GM12892 (cell line): ENCODE data around the gene DENND5B.
"Not testable (repeated sequence)": the region's sequence is repeated elsewhere in the genome, so short reads cannot be mapped to it uniquely, and the experiment has no call there.

Source experiments
- DNase-seq: peaks from one replicate; pipeline ENCODE4 v3.0.0; 2011; ENCODE audit not compliant: insufficient read length
- FAIRE-seq: peaks from 2 replicates; lab custom pipeline; 2011; peaks lifted over from hg19 to GRCh38; lab: Jason Lieb, UNC
- POLR2A ChIP-seq: IDR thresholded peaks from 2 replicates; pipeline ENCODE4 v1.6.1; 2011; ENCODE audit warnings: low read depth, low read length, control low read depth
- POLR2AphosphoS5 ChIP-seq: IDR thresholded peaks from 2 replicates; pipeline ENCODE4 v1.6.1; 2011; ENCODE audit warnings: low read depth, low read length, control low read depth
- TAF1 ChIP-seq: IDR thresholded peaks from 2 replicates; pipeline ENCODE4 v1.6.1; 2011; ENCODE audit warnings: low read depth, mild to moderate bottlenecking, control low read depth, low read length, borderline replicate concordance

Gene DENND5B

GRCh38 chr12:31618228-31619025 lies 27.5 kb upstream of the DENND5B start:
- no peak for DNase-seq
- FAIRE-seq, result no peak
- TF ChIP-seq POLR2A, result no peak
- TF ChIP-seq POLR2AphosphoS5, result no peak
- no peak for TF ChIP-seq TAF1

GRCh38 chr12:31612819-31613218 lies 21.9 kb upstream of the DENND5B start:
- no peak for DNase-seq
- FAIRE-seq, result no peak
- no peak for TF ChIP-seq TAF1
- TF ChIP-seq POLR2A, result no peak
- no peak for TF ChIP-seq POLR2AphosphoS5

GRCh38 chr12:31608299-31608698 lies 17.4 kb upstream of the DENND5B start:
- FAIRE-seq, result peak; percentile 77
- not testable (repeated sequence) for DNase-seq

GRCh38 chr12:31605531-31605930 lies 14.6 kb upstream of the DENND5B start:
- TF ChIP-seq POLR2AphosphoS5, result no peak
- no peak for TF ChIP-seq POLR2A
- TF ChIP-seq TAF1, result no peak
- no peak for FAIRE-seq
- no peak for DNase-seq

- DNase-seq (no peak), FAIRE-seq (peak; percentile 92)
- no peak for TF ChIP-seq TAF1
- TF ChIP-seq POLR2A, result no peak
- TF ChIP-seq POLR2AphosphoS5, result no peak
Observed at GRCh38 chr12:31603546-31604009, 12.6 kb upstream of the DENND5B start.

- FAIRE-seq, result no peak
- TF ChIP-seq POLR2A, result no peak
- TF ChIP-seq TAF1, result no peak
- no peak for TF ChIP-seq POLR2AphosphoS5
- no peak for DNase-seq
Observed at GRCh38 chr12:31600750-31601149, 9.8 kb upstream of the DENND5B start.

GRCh38 chr12:31600252-31600651 lies 9.3 kb upstream of the DENND5B start:
- DNase-seq (no peak), FAIRE-seq (no peak)
- TF ChIP-seq POLR2AphosphoS5 (no peak), TAF1 (no peak), POLR2A (no peak)

- DNase-seq (no peak), FAIRE-seq (peak; percentile 71)
- no peak for TF ChIP-seq POLR2AphosphoS5
- no peak for TF ChIP-seq TAF1
- TF ChIP-seq POLR2A, result no peak
Observed at GRCh38 chr12:31599053-31599452, 8.1 kb upstream of the DENND5B start.

GRCh38 chr12:31597066-31597465 lies 6.1 kb upstream of the DENND5B start:
- FAIRE-seq (no peak), DNase-seq (no peak)
- no peak for TF ChIP-seq TAF1
- no peak for TF ChIP-seq POLR2AphosphoS5
- no peak for TF ChIP-seq POLR2A

GRCh38 chr12:31594681-31595080 lies 3.7 kb upstream of the DENND5B start:
- no peak for FAIRE-seq
- DNase-seq, result no peak
- no peak for TF ChIP-seq TAF1
- TF ChIP-seq POLR2A, result no peak
- TF ChIP-seq POLR2AphosphoS5, result no peak

- TF ChIP-seq POLR2A (no peak), TAF1 (no peak), POLR2AphosphoS5 (no peak)
- peak; percentile 78 for FAIRE-seq
- DNase-seq, result no peak
Observed at GRCh38 chr12:31591380-31591901, 505 bp upstream of the DENND5B start.

- peak; percentile 24 for FAIRE-seq
- DNase-seq, result peak; percentile 40
- TF ChIP-seq POLR2A (peak; percentile 54; the same call in 1 of the 2 replicates), TAF1 (no peak), POLR2AphosphoS5 (peak; percentile 52; the same call in 1 of the 2 replicates)
Observed at GRCh38 chr12:31589904-31590641, 863 bp downstream of the DENND5B start.
